ENCODE data around the gene BOLL. TPM values are rescaled to one million over a fixed set of nuclear protein-coding genes. Genes with fewer than 3 reads are reported as not detected.

Gene BOLL
- total and polyA plus RNA-seq, 2 experiments from 2014 or later = 2.0 TPM; not detected in 1

DNA sequence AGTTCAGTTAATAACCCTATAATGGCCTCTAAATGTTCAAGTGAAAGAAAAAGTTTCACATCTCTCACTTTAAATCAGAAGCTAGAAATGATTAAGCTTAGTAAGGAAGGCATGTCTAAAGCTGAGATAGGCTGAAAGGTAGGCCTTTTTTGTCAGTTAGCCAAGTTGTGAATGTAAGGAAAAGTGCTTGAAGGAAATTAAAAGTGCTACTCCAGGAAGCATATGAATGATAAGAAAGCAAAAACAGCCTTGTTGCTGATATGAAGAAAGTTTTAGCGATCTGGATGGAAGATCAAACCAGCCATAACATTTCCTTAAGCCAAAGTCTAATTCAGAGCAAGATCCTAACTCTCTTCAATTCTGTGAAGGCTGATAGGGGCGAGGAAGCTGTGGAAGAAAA is 29.4 kb upstream of the BOLL start (continued):
- TF ChIP-seq, protein P1, sequence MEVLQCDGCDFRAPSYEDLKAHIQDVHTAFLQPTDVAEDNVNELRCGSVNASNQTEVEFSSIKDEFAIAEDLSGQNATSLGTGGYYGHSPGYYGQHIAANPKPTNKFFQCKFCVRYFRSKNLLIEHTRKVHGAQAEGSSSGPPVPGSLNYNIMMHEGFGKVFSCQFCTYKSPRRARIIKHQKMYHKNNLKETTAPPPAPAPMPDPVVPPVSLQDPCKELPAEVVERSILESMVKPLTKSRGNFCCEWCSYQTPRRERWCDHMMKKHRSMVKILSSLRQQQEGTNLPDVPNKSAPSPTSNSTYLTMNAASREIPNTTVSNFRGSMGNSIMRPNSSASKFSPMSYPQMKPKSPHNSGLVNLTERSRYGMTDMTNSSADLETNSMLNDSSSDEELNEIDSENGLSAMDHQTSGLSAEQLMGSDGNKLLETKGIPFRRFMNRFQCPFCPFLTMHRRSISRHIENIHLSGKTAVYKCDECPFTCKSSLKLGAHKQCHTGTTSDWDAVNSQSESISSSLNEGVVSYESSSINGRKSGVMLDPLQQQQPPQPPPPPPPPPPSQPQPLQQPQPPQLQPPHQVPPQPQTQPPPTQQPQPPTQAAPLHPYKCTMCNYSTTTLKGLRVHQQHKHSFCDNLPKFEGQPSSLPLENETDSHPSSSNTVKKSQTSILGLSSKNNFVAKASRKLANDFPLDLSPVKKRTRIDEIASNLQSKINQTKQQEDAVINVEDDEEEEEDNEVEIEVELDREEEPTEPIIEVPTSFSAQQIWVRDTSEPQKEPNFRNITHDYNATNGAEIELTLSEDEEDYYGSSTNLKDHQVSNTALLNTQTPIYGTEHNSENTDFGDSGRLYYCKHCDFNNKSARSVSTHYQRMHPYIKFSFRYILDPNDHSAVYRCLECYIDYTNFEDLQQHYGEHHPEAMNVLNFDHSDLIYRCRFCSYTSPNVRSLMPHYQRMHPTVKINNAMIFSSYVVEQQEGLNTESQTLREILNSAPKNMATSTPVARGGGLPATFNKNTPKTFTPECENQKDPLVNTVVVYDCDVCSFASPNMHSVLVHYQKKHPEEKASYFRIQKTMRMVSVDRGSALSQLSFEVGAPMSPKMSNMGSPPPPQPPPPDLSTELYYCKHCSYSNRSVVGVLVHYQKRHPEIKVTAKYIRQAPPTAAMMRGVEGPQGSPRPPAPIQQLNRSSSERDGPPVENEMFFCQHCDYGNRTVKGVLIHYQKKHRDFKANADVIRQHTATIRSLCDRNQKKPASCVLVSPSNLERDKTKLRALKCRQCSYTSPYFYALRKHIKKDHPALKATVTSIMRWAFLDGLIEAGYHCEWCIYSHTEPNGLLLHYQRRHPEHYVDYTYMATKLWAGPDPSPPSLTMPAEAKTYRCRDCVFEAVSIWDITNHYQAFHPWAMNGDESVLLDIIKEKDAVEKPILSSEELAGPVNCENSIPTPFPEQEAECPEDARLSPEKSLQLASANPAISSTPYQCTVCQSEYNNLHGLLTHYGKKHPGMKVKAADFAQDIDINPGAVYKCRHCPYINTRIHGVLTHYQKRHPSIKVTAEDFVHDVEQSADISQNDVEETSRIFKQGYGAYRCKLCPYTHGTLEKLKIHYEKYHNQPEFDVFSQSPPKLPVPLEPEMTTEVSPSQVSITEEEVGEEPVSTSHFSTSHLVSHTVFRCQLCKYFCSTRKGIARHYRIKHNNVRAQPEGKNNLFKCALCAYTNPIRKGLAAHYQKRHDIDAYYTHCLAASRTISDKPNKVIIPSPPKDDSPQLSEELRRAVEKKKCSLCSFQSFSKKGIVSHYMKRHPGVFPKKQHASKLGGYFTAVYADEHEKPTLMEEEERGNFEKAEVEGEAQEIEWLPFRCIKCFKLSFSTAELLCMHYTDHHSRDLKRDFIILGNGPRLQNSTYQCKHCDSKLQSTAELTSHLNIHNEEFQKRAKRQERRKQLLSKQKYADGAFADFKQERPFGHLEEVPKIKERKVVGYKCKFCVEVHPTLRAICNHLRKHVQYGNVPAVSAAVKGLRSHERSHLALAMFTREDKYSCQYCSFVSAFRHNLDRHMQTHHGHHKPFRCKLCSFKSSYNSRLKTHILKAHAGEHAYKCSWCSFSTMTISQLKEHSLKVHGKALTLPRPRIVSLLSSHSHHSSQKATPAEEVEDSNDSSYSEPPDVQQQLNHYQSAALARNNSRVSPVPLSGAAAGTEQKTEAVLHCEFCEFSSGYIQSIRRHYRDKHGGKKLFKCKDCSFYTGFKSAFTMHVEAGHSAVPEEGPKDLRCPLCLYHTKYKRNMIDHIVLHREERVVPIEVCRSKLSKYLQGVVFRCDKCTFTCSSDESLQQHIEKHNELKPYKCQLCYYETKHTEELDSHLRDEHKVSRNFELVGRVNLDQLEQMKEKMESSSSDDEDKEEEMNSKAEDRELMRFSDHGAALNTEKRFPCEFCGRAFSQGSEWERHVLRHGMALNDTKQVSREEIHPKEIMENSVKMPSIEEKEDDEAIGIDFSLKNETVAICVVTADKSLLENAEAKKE (CRISPR knock-in tag; IDR thresholded peaks at IDR 0.05) = no peak
- TF ChIP-seq, protein P2, sequence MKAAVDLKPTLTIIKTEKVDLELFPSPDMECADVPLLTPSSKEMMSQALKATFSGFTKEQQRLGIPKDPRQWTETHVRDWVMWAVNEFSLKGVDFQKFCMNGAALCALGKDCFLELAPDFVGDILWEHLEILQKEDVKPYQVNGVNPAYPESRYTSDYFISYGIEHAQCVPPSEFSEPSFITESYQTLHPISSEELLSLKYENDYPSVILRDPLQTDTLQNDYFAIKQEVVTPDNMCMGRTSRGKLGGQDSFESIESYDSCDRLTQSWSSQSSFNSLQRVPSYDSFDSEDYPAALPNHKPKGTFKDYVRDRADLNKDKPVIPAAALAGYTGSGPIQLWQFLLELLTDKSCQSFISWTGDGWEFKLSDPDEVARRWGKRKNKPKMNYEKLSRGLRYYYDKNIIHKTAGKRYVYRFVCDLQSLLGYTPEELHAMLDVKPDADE (IDR thresholded peaks at IDR 0.05) = no peak

DNA sequence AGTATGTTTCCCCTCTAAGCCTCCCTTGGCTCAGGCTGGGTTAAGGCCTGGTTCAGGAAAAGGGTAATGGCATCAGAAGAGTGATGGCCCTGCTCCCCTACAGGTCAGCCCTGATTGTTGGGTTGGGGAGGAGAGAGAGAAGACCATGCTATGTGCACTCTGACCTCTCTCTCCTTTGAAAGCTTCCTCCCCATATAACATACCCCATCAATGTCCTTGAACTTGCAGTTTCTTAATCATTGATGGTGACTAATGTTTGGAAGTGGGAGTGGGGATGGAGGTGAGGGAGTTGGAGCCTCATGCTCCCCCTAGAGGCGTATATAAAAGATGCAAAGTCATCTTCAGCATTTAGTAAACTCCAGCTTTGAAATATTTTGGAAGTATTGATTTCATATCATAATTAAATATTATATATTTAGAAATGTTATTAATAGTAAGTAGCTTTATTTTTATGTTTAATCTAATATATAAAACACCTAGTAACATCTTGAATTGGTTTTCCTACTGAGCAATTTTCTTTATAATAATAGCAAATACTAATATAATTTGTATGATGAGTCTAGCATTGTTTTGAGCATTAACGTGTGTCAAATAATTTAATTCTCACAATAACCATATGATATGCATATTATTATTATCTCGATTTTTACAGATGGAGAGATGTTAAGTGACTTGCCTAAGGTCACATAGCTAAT is 28.1 kb upstream of the BOLL start:
- H4K20me1 ChIP-seq (replicated peaks; ENCODE audit: insufficient read depth) = no peaks in the 10 kb centered on the region
- Mint-ChIP-seq H3K4me1 (peaks cover 4% of the 10 kb centered on the region; the same call in 2 of the 3 replicates), H3K27me3 (ENCODE audit: insufficient read depth, low read depth, poor library complexity) (peaks cover 1% of the 10 kb centered on the region), H3K27ac (no peak overlapping the region), H3K36me3 (ENCODE audit: low read depth) (no peaks in the 10 kb centered on the region), H3K9me3 (no peaks in the 10 kb centered on the region), H3K4me3 (no peak overlapping the region)
- 0 out of 2 replicates have a peak, but pooled peaks cover 3% of the 10 kb centered on the region for H3K9me2 ChIP-seq (ENCODE audit: insufficient read depth)
- H3F3A ChIP-seq (replicated peaks; ENCODE audit: low read depth) = no peaks in the 10 kb centered on the region
- H3K27me3 ChIP-seq (ENCODE audit: insufficient read depth) = peaks cover 1% of the 10 kb centered on the region; the same call in 1 of the 2 replicates
- no peak overlapping the region for H3K4me2 ChIP-seq
- no peaks in the 10 kb centered on the region for H3K79me2 ChIP-seq (replicated peaks; ENCODE audit: insufficient read depth)
- no peaks in the 10 kb centered on the region for H3K36me3 ChIP-seq (ENCODE audit: insufficient read depth)
- peak overlapping the region; percentile 86 for H2AFZ ChIP-seq
- DNase-seq (ENCODE audit: low spot score) (peak; percentile 50), ATAC-seq (peak; percentile 54)
- no peak overlapping the region for H3K4me3 ChIP-seq
- H3K27ac ChIP-seq (ENCODE audit: low read depth) = no peak overlapping the region
- H3K4me1 ChIP-seq (ENCODE audit: insufficient read depth) = no peaks in the 10 kb centered on the region
- TF ChIP-seq, protein P1 (CRISPR knock-in tag; IDR thresholded peaks at IDR 0.05) = 0 out of 2 replicates have a peak, but pooled peaks have one; percentile 9
- no peak for TF ChIP-seq ZNF114 (CRISPR knock-in tag; IDR thresholded peaks at IDR 0.05)
- TF ChIP-seq, protein P2 (IDR thresholded peaks at IDR 0.05) = no peak
- no peak for TF ChIP-seq POLR2AphosphoS5 (IDR thresholded peaks at IDR 0.05; ENCODE audit: low read depth)
